HG03565 (cell line): Measurements from ENCODE around the gene CCNYL1.
A peak's percentile ranks its signal among the peaks of the same experiment; 100 is the strongest.

Experiments
- ATAC-seq: cut with Tn5 transposase; IDR thresholded peaks from one replicate; pipeline ENCODE4 v1.9.1; 2021; ENCODE audit warnings: mild to moderate bottlenecking, moderate library complexity; ENCODE audit not compliant: unreplicated experiment

CCNYL1 gene

DNA sequence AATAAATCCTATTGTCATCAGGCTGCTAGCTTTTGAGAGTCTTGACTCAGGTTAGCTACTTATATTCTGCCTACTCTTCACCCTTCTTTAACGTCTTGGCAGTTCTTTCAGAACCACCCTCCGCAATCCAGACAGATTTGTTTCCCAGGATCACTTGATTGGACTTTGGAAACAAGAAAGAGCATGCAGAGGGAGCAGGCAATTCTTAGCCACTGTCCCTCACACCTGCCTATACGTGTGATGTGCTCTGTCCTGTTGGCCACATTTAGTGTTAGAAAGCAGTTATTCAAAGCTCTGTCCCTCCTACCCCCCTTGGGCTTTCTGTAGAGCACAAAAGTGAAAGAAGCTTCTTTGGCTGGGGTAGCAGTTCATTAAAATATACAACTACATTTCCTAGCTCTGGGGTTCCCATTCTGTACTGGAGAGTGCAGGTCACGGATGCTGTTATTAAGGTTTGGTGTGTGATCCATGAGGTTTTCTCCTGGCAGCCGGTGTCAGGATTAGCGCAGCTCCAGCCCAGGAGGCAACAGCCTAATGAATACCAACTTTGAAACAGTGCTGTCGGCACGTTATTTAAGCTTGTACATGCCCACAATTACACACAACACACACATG lies 52.0 kb downstream of the CCNYL1 start:
- ATAC-seq: no peak

DNA sequence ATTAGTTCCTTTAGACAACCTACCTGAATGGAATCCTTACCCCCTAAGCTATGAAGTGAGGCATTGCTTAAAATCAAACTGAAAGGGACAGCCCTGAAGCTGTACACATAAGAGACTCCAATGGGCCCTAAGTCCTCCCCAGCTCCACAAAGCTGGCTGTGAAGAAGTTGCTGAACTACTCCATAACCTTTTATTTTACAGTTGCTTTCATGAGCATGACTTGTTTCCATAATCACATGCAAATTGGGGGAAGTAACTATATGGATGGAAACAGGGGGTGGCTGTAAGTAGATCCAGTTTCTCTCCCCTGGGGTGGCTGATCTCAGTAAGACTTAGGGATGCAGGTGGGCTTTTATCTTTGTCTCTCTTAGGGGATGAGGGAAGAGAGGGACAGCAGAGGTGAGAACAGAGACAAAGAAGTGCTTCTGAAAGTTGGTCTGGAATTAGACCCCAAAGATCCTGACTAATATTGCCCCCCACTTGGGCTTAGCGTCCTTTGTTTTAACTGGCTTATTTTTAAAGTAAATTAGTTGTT lies 52.7 kb downstream of the CCNYL1 start:
- ATAC-seq: no peak

DNA sequence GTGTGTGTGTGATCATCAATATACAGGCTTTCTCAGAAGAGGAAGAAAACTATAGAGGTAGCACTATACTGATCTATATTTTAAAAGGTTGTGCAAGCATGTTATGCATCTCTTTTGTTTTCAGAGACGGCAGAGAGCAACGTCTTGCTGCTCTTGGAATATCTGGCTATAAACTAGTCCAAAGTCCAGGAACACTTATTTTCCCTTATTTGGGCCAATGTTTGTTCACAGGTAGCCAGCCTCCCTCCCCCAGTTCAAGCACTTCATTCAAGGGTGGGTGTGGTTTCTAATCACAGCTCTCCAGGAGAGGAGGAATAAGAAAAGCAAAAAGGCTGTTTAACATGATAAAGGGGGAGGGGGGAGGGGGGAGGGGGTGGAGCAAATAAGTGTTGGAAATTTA lies 54.1 kb downstream of the CCNYL1 start:
- no peak for ATAC-seq

DNA sequence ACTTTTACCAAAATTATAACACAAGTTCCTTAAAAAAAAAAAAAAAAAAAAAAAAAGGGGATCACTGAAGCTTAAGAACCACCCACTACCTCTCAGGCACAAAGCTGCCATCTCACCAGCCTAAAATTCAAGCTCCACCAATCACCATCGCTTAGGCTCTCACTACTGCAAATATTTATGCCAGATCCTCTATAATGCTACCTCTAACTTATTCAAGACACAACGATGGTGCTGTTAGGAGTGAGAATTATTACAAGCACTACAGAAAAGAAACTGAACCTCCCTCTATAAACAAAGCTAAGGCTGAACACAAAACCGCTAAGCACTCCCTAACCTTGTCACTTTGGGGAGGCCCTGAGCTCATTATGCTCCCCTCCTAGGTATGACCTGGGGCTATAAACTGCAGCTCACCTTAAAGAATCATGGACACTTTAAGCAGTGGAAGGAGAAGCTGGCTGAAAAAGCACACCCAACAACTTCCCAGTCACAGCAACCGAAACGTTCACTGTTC lies 54.7 kb downstream of the CCNYL1 start:
- no peak for ATAC-seq

DNA sequence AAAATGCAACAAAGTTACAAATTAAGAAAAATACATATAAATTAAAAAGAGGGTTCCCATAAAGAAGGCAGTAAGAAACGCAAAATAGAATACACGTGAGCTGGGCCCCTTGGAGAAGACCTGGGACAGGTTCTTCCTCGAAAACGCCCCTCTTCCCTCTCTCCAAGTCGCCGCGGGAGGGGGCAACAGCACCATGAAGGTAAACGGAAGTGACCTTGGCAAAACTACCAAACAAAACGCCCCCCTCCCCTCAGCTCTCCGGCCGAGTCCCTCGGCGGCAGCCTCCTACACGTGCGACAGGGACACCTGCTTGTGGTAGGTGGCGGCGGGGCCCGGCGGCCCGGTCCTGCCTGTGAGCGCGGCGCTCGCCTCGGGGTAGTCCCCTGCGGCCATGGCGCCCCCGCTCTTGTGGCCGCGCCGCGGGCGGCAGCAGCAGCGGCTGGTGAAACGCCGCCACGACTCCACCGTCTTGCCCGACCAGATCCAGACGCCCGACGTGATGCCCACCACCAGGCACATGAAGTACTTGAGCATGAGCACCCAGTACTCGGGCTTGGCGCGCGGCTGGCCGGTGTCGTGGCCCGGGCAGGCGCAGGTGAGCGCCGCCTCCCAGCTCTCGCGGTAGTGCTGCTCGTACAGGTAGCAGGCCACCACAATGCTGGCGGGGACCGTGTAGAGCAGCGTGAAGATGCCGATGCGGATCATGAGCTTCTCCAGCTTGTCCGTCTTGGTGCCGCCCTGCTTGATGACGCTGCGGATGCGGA lies 55.4 kb downstream of the CCNYL1 start:
- no peak for ATAC-seq

DNA sequence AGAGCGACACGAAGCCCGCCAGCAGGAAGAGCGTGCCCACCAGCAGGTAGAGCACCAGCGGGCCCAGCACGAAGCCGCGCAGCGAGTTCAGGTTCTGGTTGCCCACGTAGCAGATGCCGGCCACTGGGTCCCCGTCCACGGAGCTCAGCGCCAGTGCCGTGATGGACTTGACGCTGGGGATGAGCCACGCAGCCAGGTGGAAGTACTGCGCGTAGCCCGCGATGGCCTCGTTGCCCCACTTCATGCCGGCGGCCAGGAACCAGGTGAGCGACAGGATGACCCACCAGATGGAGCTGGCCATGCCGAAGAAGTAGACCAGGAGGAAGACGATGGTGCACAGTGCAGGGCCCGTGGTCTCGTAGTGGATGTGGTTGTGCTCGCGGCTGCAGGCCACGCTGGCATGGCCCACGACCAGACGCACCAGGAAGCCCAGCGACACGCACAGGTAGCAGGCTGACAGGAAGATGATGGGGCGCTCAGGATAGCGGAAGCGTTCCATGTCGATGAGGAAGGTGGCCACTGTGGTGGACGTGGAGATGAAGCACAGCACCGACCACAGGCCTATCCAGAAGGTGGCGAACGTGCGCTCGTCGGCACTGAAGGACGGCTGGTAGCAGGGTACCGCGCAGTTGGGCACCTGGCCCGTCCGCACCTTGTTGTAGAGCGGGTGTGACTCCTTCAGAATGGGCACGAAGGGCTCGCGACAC lies 56.2 kb downstream of the CCNYL1 start:
- ATAC-seq: no peak

DNA sequence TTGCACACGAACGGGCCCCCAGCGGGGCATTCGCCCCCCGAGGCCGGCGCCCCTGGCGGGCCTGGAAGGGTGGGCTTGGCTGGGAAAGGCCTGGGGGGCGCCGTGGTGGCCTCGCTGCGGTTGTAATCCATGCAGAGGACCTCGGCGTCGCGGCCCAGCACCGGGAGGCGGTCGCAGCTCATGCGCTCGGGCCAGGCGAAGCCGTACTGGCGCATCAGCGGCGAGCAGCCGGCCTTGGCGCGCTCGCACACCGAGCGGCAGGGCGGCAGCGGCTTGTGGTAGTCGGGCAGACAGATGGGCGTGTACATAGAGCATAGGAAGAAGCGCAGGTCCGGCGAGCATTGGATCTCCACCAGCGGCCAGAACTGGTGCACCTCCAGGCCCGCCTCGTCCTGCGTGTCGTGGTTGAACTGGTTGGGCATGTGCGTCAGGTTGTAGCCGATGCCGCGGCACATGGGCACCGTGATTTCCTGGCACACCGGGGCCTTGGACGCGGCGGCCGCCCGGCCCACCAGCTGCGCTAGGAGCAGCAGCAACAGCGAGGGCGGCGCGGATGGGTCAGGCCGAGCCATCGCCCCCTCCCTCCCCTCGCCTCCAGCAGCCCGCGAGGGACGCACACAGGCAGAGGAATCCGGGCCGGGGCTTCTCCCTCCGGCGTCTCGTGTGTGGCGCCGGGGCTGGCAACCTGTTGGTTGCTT lies 56.9 kb downstream of the CCNYL1 start:
- no peak for ATAC-seq

DNA sequence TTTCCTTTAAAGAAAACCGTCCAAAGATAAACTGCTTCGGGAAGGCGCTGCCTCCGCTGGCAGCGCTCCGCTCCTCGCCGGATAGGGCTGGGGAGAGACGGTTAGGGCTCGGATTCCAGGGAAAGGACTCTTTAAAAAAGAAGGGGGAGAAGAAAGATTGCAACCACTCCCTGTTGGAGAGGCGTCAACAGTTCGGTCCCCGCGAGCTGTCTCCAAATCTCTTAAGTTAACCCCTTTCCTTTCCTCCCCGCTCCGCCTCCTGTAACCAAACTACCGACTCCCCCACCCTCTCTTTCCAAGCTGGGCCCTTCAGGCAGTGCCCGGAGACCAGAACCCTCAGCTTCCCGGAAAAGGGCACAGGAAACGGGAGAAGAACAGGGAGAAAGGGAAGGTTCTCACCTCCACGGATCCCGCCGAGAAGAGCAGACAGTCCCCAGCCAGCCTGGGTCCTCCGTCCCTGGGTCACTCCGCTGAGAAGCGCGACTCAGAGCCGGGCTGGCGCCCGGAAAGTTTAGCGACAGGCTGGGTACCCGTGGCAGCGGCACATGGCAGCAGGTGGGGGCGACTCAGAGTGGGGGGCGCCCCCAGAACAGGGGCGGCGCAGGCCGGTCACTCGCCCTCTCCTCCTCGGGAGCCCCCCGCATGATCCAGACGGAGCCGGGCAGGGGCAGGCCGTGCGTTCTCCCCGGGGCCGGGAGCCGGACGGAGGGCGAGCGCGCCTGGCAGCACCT lies 57.6 kb downstream of the CCNYL1 start:
- peak; percentile 4 for ATAC-seq

DNA sequence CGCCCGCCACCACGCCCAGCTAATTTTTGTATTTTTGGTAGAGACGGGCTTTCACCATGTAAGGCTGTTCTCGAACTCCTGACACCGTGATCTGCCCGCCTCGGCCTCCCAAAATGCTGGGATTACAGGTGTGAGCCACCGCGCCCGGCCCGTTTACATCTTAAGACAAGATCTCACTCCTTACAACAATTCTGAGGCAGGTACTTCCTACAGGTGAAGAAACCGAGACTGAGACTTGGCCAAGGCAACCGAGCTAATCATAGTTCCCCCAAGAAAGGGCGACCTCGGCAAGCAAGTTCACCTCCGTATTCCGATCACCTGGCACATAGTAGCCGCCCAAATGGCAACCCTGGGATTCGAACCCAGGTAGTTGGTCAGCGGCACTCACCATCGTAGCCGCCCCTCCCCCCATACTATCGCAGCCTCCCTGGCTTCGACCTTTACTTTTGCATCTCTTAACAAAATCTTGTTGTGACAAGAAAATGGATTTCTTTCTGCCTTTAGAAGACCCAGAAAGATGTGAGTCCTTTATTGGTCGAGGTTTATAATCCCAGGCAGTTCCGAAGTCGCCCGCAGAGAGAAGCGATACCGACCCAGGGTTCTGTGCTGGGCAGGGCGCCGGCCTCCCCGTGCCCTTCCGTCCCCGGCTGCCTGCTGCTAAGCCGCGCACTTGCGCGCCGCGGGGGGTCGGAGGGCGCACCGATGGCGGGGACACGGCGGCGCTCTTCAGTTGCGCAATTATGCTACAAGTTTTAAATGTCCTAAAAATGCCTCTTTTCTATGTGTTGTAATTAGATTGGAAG lies 59.4 kb downstream of the CCNYL1 start:
- no peak for ATAC-seq

DNA sequence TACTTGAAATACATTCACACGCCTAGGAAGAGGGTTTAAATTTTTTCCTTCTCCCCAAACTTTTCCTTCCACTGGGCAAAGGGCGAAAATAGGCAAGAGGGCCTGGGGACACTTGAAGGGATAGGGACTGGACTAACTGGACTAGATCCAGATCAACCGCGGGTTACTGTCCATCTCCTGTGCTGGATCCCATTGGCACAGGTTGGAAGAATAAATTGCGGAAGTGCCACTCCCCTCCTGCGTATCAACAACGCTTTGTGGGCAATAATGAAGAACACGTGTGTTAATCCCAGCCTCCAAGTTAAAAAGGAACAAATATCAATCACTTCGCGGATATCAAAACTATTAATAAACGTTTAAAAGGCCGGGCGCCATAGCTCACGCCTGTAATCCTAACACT lies 60.0 kb downstream of the CCNYL1 start:
- no peak for ATAC-seq

DNA sequence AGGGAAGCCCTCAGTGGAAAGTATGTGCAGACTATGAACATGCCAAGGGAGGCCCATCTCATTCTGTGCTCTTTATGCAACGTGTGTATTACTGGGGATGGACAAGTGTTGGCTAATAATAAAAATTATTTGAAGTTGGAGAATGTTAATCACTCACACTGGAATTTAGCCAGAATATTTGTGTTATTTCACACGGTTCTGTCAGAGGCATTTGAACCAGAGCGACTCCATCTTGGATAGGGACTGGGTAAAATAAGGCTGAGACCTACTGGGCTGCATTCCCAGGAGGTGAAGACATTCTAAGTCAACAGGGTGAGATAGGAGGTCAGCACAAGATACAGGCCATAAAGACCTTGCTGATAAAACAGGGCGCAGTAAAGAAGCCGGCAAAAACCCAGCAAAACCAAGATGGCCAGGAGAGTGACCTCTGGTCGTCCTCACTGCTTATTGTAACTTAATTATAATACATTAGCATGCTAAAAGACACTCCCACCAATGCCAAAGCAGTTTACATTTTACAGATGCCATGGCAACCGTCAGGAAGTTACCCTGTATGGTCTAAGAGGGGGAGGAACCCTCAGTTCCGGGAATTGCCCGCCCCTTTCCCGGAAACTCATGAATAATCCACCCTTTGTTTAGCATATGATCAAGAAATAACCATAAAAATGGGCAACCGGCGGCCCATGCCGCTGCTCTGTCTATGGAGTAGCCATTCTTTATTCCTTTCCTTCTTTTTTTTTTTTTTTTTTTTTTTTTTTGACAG lies 60.8 kb downstream of the CCNYL1 start:
- no peak for ATAC-seq

DNA sequence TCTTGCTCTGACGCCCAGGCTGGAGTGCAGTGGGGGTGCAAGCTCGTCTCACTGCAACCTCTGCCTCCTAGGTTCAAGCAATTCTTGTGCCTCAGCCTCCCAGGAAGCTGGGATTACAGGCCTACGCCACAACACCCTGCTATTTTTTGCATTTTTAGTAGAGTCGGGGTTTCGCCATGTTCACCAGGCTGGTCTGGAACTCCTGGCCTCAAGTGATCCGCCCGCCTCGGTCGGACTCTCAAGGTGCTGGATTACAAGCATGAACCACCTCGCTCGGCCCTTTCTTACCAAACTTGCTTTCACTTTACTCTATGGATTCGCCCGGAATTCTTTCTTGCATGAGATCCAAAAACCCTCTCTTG lies 61.4 kb downstream of the CCNYL1 start:
- no peak for ATAC-seq

DNA sequence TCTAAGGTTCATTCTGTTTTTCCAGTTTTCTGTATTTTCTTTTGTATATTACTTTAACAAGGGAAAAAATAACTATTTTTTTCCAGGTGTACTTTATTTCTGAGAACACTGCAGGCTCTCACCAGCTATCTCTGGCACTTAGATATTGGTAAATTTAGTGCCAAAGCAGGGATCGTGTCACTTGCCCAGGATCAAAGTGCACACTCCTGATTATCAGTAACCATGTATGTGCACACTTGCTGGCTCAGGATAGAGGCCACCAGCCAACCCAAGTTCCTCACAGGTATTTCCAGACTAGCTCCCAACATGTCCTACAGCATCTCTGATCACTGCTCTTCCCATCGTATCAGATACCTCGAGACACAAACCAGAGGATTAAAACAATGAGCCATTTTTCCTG lies 64.0 kb downstream of the CCNYL1 start:
- no peak for ATAC-seq

DNA sequence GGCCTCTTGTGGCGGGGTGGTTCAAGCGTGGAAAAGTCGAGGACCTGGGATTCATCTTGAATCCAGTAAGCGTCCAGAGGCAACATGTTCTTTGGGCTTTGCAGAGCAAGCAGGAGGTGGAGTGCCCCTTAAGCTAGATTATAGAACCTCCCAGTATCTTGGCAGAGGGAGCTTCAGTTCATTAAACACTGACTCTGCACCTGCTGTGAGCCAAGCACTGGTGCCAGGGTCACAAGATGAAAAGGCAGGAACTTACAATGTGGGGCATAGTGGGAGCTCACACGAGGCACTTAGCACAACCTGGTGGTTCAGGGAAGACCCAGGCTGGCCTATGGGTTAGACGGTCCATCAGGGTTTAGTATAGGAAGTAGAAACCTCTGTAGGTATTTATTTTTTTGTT lies 65.7 kb downstream of the CCNYL1 start:
- no peak for ATAC-seq

DNA sequence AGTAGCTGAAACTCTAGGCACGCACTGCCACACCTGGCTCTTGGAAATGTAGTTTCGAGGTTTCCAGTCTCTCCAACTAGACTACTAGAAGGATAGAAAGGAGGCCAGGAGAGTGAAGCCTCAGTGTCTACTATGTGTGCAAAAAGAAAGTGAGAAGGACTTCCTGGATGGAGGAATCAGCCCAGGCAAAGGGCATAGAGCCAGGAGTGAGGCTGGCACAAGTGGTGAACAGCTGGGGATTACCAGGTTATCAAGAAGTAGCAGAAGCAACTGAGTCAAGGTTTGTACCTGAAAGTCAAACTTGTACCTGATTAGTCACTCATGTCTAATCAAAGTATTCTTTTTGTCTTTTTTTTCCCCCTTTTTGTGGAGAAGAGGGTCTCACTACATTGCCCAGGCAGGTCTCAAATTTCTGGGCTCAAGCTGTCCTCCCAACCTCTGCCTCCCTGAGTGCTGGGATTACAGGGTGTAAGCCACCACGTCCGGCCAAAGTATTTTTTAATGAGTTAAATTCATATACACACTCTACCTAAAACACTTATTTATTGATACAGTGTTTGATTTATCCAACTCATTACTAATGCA lies 67.0 kb downstream of the CCNYL1 start:
- no peak for ATAC-seq

DNA sequence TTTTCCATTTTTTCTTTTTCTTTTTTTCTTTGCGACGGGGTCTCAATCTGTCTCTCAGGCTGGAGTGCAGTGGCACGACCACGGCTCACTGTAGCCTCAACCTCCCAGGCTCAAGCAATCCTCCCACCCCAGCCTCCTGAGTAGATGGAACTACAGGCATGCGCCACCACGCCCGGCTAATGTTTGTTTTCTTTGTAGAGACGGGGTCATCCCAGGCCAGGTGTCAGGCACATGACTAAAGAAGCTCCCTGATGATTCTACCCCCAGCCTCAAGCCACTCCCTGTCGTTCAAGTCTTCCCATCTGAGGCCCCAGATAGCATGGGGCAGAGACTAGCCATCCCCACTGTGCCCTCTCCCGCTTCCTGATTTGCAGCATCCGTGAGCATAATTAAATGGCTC lies 68.1 kb downstream of the CCNYL1 start:
- no peak for ATAC-seq

DNA sequence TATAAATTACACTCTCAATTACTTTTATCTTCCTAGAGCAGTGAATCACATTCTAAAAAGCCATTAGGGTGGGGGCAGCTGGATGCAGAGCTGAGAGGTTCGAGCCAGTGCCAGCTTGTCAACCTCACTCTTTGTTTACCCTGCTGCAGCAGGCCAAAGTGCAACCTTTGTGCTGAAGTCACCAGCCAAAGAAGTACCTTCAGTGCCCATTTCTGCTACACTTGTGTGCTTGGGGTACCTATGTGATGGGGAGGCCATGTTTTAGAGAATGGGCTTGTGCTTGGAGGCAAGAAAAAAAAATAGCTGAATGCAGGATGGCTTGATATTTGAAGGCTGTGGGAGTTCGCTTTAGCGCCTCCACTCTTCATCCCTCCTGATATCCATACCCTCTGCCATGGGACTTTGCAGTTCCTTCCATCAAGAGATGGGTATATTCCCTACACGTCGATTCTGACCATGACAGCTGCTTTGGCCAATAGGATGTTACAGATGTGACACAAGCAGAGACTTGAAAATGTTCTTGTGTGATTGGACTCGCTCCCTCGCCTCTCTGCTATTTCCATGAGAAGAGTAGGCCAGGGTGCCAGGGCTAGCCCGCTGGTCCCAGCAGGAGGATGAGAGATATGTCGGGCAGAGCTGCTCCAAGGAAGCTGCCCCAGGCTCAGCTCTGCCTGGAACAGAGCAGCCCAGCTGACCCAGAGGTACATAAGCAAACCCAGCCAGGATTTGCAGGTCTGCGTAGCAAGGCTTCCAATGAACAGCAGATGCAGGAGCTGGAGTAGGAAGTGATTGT lies 71.0 kb downstream of the CCNYL1 start:
- ATAC-seq: no peak

DNA sequence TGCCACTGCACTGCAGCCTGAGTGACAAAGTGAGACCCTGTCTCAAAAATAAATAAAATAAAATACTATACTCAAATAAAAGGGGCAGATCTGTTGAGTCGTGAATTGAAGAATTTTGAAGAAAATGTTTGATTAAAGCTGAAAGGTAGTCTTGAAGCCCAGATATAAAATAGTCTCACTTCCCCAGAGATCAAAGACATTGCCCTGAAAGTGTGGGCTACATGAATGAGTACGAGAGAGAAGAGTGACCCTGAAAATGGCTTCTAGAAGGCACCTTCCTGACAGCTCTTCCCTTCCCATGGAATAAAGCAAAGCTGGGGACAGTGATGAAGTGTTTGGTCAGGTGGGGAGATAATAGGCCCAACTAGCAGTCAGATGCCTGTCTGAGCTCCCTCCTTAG lies 72.1 kb downstream of the CCNYL1 start:
- no peak for ATAC-seq
